NCI-H1092 (cell line): ENCODE data around the gene HACD4.
"Not testable (repeated sequence)": the region's sequence is repeated elsewhere in the genome, so short reads cannot be mapped to it uniquely, and the experiment has no call there.

Source experiments
- DNase-seq: peaks from one replicate; lab custom pipeline; 2025; lab: John Stamatoyannopoulos, UW

The HACD4 gene

DNA sequence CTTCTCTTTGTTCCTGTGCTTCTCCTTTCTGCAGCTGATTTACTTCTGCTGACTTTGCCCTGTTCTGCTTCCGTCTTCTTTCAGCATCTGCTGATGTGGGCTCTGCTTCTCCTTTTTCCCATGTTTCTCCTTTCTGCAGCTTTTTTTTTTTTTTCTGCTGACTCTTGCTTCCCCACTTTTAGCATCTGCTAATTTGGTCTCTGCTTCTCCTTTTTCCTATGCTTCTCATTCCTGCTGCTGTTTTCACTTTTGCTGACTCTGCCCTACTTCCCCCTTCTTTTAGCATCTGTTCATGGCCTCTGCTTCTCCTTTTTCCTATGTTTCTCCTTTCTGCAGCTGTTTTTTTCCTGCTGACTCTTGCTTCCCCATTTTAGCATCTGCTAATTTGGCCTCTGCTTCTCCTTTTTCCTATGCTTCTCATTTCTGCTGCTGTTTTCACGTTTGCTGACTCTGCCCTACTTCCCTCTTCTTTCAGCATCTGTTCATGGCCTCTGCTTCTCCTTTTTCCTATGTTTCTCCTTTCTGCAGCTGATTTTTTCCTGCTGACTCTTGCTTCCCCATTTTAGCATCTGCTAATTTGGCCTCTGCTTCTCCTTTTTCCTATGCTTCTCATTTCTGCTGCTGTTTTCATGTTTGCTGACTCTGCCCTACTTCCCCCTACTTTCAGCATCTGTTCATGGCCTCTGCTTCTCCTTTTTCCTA, 58.0 kb downstream of the HACD4 start:
- DNase-seq = not testable (repeated sequence)

DNA sequence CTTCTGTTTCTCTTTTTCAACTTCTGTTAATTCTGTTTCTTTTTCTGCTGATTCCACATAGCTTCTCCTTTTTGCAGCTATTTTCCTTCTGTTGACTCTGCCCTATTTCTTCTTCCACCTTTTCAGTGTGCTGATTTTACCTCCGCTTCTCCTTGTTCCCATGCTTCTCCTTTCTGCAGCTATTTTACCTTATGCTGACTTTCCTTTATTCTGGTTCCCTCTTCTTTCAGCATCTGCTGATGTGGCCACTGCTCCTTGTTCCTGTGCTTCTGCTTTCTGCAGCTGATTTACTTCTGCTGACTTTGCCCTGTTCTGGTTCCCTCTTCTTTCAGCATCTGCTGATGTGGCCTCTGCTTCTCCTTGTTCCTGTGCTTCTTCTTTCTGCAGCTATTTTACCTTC, 58.8 kb downstream of the HACD4 start:
- no peak for DNase-seq

DNA sequence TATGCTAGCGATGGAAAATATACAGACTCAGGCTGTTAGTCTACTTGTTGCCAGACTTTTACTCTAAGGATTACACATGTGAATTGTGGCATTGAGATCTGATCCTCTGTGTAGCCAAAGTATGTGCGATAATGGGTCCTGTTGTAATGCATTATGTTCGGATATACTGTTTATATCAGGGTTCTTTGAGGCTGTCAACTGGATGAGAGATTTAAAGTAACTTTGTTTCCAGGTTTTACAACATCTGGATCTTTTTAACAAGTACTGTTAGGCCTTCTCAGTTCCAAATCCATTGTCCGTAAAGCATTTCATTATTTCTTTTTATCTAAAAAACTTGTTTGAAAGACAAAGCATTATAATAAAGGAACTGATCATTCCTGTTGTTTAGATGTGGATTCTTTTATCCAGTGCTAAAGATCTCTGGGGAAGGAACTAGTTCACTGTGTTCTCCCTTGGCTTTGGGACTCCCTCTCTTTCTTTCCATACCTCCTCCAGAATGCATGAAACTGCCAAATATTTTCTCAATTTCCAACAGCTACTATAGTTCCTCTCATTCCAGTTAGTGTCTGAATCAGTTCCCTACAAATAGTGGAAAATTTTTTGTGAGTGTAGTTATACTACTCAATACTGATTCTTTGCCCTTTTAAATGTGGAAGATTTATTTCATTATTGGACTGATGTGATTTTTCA, 68.8 kb downstream of the HACD4 start:
- DNase-seq = no peak

DNA sequence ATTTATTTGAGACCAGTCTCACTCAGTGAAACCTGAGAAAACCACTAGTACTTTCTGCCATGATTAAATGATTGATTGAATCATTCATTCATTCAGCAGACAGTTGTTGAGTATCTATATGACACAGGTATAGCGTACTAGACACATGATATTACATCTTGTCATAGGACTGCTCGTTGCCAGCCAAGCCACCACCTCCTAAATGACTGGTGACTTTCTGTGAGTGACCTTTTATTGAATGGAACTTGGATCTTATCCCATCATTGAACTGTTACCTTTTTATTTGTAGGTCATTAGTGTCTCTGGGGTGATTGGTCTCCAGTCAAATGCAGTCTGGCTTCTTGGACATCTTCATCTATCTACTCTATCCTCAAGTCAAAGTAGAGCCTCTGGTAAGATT, 80.7 kb downstream of the HACD4 start:
- DNase-seq = no peak
